ENCODE results near the gene TMOD1. TPM values are rescaled to one million over a fixed set of nuclear protein-coding genes. Genes with fewer than 3 reads are reported as not detected.

TMOD1 gene
- total and polyA plus RNA-seq, 2 of the 8 experiments (the other 6 are each of a cell fraction or from before 2014, with no cell fraction given): 0.17 to 0.88 TPM

DNA sequence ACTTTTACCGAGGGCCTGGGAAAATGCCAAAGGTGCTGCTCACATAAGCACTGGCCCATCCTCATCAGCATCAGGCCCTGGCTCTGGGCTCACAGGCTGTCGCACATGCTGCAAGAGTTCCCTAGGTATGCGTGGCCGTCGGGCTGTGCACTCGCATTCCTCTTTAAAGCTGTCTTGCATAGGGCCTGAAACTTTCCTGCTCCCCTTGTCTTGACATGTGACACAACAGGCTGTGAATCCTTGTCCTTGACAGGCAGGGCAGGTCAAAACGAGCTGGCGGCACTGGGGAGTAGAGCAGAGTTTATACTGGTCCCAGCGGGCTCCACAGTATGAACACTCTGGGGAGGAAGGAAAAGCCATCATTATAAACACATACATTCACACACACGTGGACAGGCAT lies 101.0 kb downstream of the TMOD1 start:
- H2BK20ac ChIP-seq (ENCODE audit: low read length): no peak overlapping the region
- H2BK15ac ChIP-seq (ENCODE audit: low read length): no peak overlapping the region
- no peaks in the 10 kb centered on the region for H3K79me2 ChIP-seq (ENCODE audit: control insufficient read depth in 1 of 2, insufficient read depth in 2 of 2, low read length in 2 of 2)
- H3K36me3 ChIP-seq (ENCODE audit: control insufficient read depth in 2 of 4, insufficient read depth in 4 of 4, low read length in 3 of 4): peaks cover 20 to 59% (median 40%) of the 10 kb centered on the region in 4 experiments
- no peaks in the 10 kb centered on the region for H3K27me3 ChIP-seq (replicated peaks in 1 of 4; ENCODE audit: control insufficient read depth in 3 of 4, extremely low read depth in 1 of 4, insufficient read depth in 3 of 4, low read length in 3 of 4)
- H3K79me1 ChIP-seq (ENCODE audit: low read depth, low read length): no peaks in the 10 kb centered on the region; the same call in 1 of the 2 replicates
- no peak overlapping the region for H3K23ac ChIP-seq (ENCODE audit: insufficient read length)
- 87% methylated on average over 10 of the region's 10 CpGs; no CpG with 5 or more reads in 1 of the 2 experiments for WGBS, 2 experiments (ENCODE audit: extremely low coverage in 1 of 2, insufficient coverage in 1 of 2, insufficient read length in 1 of 2, insufficient replicate concordance in 2 of 2, low coverage in 1 of 2, low lambda C conversion rate in 2 of 2, missing lambda C conversion rate in 1 of 2)
- no peak overlapping the region for H3K27ac ChIP-seq (ENCODE audit: low read depth, low read length)
- no peaks in the 10 kb centered on the region for H4K20me1 ChIP-seq (replicated peaks in 1 of 2; ENCODE audit: control insufficient read depth in 1 of 2, insufficient read depth in 2 of 2, low read length in 2 of 2)
- no peak overlapping the region for H2BK5ac ChIP-seq (ENCODE audit: low read depth, low read length)
- H3K9ac ChIP-seq (replicated peaks in 1 of 4; ENCODE audit: extremely low read depth in 1 of 4, low read depth in 3 of 4, low read length in 3 of 4): no peak overlapping the region
- FAIRE-seq (no peak), DNase-seq (ENCODE audit: low read depth in 1 of 2, low spot score in 2 of 2) (no peak)
- H4K91ac ChIP-seq (replicated peaks; ENCODE audit: insufficient read length, low read length): no peak overlapping the region
- no peak overlapping the region for H3K4me2 ChIP-seq (ENCODE audit: insufficient read depth in 1 of 2, low read depth in 2 of 2, low read length in 2 of 2)
- H4K5ac ChIP-seq (ENCODE audit: insufficient read length, low read depth, low read length): no peak overlapping the region
- POLR2A ChIA-PET (ENCODE audit: partially characterized antibody): interaction anchor here (1.0 to 1.2 kb wide), 2 partner anchors 101 to 122 kb away, joined by 4 read pairs; partner anchors contain the start of gene TMOD1
- H3K23me2 ChIP-seq (ENCODE audit: low read depth, low read length): no peaks in the 10 kb centered on the region
- H2BK12ac ChIP-seq (ENCODE audit: low read depth, low read length): no peak overlapping the region
- no peak overlapping the region for H3K56ac ChIP-seq (replicated peaks; ENCODE audit: insufficient read length, low read depth, low read length)
- no peak overlapping the region for H2AK5ac ChIP-seq (ENCODE audit: low read depth, low read length)
- CTCF ChIA-PET (ENCODE audit: partially characterized antibody): interaction anchor here (1.4 to 22.2 kb wide), 5 partner anchors 11 to 216 kb away, joined by 3 to 574 read pairs (median 9); no protein-coding TSS in a partner anchor
- no peak overlapping the region for H3K18ac ChIP-seq (ENCODE audit: extremely low read depth, low read length)
- no peak overlapping the region for H4K8ac ChIP-seq (ENCODE audit: extremely low read depth, insufficient read depth, low read length)
- no peak overlapping the region for H3K14ac ChIP-seq (ENCODE audit: insufficient read length)
- H3K9me3 ChIP-seq (ENCODE audit: insufficient read depth in 2 of 2, low read depth in 1 of 2, low read length in 1 of 2): no peaks in the 10 kb centered on the region
- H3K4me1 ChIP-seq (replicated peaks in 1 of 4; ENCODE audit: control insufficient read depth in 3 of 4, insufficient read depth in 4 of 4, low read length in 3 of 4): peaks cover 0 to 5% (median 0%) of the 10 kb centered on the region in 4 experiments; a peak in 3 of 7 replicates
- no peak overlapping the region for H3K4me3 ChIP-seq (ENCODE audit: extremely low read depth in 1 of 4, insufficient read depth in 2 of 4, low read depth in 3 of 4, low read length in 4 of 4)
- H2AFZ ChIP-seq (ENCODE audit: low read length): no peak overlapping the region
- H2BK120ac ChIP-seq (replicated peaks; ENCODE audit: low read depth, low read length): no peak overlapping the region
- H3K4ac ChIP-seq (replicated peaks; ENCODE audit: insufficient read length, low read depth, low read length): no peak overlapping the region
- TF ChIP-seq, protein P1, sequence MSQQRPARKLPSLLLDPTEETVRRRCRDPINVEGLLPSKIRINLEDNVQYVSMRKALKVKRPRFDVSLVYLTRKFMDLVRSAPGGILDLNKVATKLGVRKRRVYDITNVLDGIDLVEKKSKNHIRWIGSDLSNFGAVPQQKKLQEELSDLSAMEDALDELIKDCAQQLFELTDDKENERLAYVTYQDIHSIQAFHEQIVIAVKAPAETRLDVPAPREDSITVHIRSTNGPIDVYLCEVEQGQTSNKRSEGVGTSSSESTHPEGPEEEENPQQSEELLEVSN (IDR thresholded peaks at IDR 0.05): no peak
- TF ChIP-seq CREB1 (IDR thresholded peaks at IDR 0.05) (no peak), EZH2 (IDR thresholded peaks at IDR 0.05; ENCODE audit: low read depth, low read length, severe bottlenecking) (no peak), RXRA (IDR thresholded peaks at IDR 0.05; ENCODE audit: insufficient read depth, low read depth, low read length) (no peak), POLR2AphosphoS5 (IDR thresholded peaks at IDR 0.05; ENCODE audit: low read depth, low read length) (no peak), RAD21 (IDR thresholded peaks at IDR 0.05 in 1 of 2, conservative IDR thresholded peaks at IDR 0.05 in 1 of 2; ENCODE audit: low read depth in 2 of 2, low read length in 2 of 2) (no peak), CEBPB (IDR thresholded peaks at IDR 0.05; ENCODE audit: low read depth, low read length) (no peak), TAF1 (IDR thresholded peaks at IDR 0.05; ENCODE audit: low read depth, low read length) (no peak), TBP (IDR thresholded peaks at IDR 0.05; ENCODE audit: low read depth, low read length) (no peak), RFX5 (IDR thresholded peaks at IDR 0.05; ENCODE audit: borderline replicate concordance, low read depth, low read length) (no peak), POLR2A (IDR thresholded peaks at IDR 0.05; ENCODE audit: control extremely low read depth in 1 of 2, low read depth in 2 of 2, low read length in 2 of 2) (no peak)
- TF ChIP-seq, protein P2, sequence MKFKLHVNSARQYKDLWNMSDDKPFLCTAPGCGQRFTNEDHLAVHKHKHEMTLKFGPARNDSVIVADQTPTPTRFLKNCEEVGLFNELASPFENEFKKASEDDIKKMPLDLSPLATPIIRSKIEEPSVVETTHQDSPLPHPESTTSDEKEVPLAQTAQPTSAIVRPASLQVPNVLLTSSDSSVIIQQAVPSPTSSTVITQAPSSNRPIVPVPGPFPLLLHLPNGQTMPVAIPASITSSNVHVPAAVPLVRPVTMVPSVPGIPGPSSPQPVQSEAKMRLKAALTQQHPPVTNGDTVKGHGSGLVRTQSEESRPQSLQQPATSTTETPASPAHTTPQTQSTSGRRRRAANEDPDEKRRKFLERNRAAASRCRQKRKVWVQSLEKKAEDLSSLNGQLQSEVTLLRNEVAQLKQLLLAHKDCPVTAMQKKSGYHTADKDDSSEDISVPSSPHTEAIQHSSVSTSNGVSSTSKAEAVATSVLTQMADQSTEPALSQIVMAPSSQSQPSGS (IDR thresholded peaks at IDR 0.05; ENCODE audit: low read length): no peak

All from H1 (cell line).